Endothelial cell of coronary artery (primary cell): ENCODE results near the gene CRADD. TPM values are rescaled to one million over a fixed set of nuclear protein-coding genes. Genes with fewer than 3 reads are reported as not detected.

Source experiments
- total RNA-seq: library from RNA; depleted of rRNA; stranded (reverse); fragments of >200 nt; gene quantifications from 2 replicates; pipeline ENCODE4 v1.2.3, GENCODE V29; 2014

Gene CRADD
- total RNA-seq, result 10.2 and 10.6 TPM in 2 replicates

GRCh38 chr12:93677195-93678064, at the start of gene CRADD:
Gene CRADD, plus strand, starts transcription at chr12:93677375.

Other genes starting within 250 kb of the CRADD start
- gene UBE2N, start 235.4 kb upstream of the CRADD start, total RNA-seq, result 125 and 135 TPM in 2 replicates
- 48.7 and 66.7 TPM in 2 replicates for gene MRPL42, start 209.9 kb upstream of the CRADD start, total RNA-seq
- 3.5 and 4.9 TPM in 2 replicates for gene SOCS2, start 104.7 kb upstream of the CRADD start, total RNA-seq